NB4 (cell line): ENCODE results near the gene LRRC31.

ENCODE experiments used
- DNase-seq: peaks from one replicate; pipeline ENCODE4 v3.0.0; 2010; ENCODE audit warnings: low read depth
- H3K4me3 ChIP-seq: one replicate; pipeline ENCODE4 v1.5.1; 2011; ENCODE audit warnings: mild to moderate bottlenecking, low read depth, low read length, moderate library complexity
- MYC ChIP-seq: IDR thresholded peaks from 2 replicates; pipeline ENCODE4 v1.6.1; 2011; ENCODE audit warnings: low read depth, low read length
- POLR2A ChIP-seq: IDR thresholded peaks from 2 replicates; pipeline ENCODE4 v1.6.1; 2011; ENCODE audit warnings: mild to moderate bottlenecking; ENCODE audit not compliant: insufficient read length; ENCODE audit errors: extremely low read depth
- TF ChIP-seq, protein P1 (sequence below): IDR thresholded peaks from one replicate; pipeline ENCODE4 v1.5.1; 2012; ENCODE audit warnings: low read depth, low read length
- TF ChIP-seq, protein P2 (sequence below): IDR thresholded peaks from 2 replicates; pipeline ENCODE4 v1.6.1; 2011; ENCODE audit warnings: low read depth, low read length

Gene LRRC31

DNA sequence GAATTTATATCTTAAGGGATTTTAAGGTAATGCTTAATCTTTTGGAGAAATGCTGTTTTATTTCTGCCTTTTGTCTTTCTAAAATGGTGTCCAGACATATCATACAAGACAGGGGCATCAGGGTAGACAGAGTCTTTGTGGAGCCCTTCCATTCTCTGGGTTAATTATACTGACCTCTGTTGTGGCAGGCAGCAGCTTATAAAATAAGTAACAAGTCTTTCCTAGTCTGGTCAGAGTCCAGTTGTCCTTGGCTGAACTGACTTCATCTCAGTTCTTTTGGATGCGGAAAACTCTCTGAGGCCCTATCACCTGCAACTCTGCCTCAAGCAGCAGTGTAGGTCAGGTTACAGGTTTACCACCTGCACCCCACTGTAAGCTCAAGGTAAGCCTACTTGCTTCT, 77.4 kb downstream of the LRRC31 start:
- no peak for TF ChIP-seq POLR2A
- TF ChIP-seq, protein P1, sequence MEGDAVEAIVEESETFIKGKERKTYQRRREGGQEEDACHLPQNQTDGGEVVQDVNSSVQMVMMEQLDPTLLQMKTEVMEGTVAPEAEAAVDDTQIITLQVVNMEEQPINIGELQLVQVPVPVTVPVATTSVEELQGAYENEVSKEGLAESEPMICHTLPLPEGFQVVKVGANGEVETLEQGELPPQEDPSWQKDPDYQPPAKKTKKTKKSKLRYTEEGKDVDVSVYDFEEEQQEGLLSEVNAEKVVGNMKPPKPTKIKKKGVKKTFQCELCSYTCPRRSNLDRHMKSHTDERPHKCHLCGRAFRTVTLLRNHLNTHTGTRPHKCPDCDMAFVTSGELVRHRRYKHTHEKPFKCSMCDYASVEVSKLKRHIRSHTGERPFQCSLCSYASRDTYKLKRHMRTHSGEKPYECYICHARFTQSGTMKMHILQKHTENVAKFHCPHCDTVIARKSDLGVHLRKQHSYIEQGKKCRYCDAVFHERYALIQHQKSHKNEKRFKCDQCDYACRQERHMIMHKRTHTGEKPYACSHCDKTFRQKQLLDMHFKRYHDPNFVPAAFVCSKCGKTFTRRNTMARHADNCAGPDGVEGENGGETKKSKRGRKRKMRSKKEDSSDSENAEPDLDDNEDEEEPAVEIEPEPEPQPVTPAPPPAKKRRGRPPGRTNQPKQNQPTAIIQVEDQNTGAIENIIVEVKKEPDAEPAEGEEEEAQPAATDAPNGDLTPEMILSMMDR, result no peak
- TF ChIP-seq MYC, result no peak
- TF ChIP-seq, protein P2, sequence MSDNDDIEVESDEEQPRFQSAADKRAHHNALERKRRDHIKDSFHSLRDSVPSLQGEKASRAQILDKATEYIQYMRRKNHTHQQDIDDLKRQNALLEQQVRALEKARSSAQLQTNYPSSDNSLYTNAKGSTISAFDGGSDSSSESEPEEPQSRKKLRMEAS, result no peak
- no peak overlapping the region for H3K4me3 ChIP-seq
- DNase-seq, result no peak

DNA sequence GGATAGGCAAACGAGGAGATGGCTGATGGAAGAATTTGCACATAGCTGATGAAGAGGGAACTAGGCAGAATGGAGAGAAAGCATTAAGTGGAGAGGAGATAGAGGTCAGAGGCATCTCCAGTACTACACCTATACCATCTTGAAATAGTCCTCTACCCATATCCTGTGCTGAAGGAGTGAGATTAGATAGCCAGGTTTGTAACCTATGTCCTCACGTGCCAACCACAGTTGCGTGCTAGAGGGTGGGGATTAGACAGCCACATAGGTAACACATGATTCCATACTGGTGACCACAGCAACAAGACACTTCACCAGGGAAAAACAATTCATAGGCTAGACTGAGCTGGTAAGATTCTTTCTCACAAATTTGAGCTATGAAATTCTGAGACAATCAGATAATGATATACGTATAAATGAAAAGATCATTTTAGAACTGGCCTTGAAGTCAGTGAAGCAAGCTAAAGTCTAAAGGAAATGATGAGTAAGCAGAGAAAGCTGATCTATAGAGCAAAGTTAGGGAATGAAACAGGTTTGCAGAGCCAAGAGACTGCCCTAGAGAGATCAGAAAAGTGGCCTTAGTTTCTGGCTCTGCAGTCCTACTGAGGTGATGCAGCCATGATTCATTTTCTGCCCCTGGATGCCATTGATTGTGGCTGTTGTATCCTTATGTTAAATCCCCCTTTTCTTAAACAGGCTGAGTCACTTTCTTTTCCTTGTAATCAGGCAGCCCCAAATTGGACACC, 78.9 kb downstream of the LRRC31 start:
- TF ChIP-seq POLR2A (no peak), MYC (no peak)
- TF ChIP-seq, protein P1, result no peak
- TF ChIP-seq, protein P2, result no peak
- no peak for DNase-seq
- H3K4me3 ChIP-seq, result no peak overlapping the region

GRCh38 chr3:169790219-169790618, 79.5 kb downstream of the LRRC31 start:
- DNase-seq, result no peak
- H3K4me3 ChIP-seq, result no peak overlapping the region
- TF ChIP-seq, protein P2, result no peak
- TF ChIP-seq, protein P1, result no peak
- TF ChIP-seq MYC (no peak), POLR2A (no peak)
